Stimulated activated CD8-positive, alpha-beta memory T cell treated with anti-CD3 and anti-CD28 coated beads, Interleukin-12 subunit alpha, Interleukin-12 subunit beta, amount 100 ng/mL, for 1 hour (primary cell): Measurements from ENCODE around the gene UMAD1.

ENCODE experiments used
- DNase-seq: peaks from one replicate; pipeline ENCODE4 v3.0.0-alpha.2; 2020; ENCODE audit warnings: low read depth

The UMAD1 gene

DNA sequence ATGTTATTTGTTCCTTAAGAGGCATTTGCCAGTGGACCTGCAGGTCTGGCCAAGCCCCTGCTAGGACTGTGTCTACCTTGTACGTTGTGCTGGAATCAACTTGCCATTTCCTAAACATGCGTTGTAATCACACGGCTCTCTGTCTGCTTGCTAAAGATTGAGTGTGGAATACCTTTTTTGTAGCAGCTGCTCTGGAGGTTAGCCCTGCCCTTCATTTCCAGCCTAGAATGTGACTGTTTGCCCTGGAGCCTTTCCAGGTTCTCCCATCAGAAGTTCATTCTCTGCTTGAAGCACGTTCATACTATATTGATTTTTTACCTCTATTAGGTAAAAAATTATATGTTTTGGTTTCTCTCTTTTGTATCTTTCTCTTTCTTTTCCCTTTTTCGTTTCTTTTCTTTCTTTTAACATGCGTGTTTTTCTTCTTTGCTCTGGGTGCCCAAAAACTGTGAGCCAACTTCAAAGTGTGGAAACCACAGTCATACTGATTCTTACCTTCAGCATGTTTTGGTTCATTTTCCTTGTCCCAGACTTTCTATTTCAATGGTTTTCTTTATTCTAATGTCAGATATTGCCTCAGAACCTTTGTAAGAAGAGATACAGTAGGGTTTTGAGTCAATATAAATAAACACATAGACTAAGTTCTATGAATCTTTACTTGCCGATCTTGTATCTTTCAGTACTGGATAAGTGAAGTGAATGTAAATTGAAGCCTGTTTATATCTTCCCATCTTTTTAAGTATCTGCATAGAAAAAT is 189.7 kb downstream of the UMAD1 start:
- no peak for DNase-seq

DNA sequence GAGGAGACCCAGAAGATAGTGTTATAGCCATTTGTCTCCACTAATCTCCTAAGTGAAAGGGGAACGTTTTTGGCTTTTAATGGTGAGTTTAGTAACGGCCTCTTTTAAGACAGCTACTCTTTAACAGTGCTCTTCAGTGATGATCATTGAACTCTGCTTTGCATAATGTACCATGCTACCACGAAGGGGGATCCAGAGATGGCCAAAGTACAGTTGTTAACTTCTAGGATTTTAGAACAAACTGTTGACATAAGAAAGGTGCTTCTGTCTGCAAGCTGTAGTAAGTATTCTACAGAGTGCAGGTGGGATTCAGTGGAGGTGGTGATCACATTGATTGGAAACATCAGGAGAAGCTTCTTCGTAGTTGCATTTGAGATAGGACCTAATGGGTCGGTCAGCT is 192.0 kb downstream of the UMAD1 start:
- no peak for DNase-seq

DNA sequence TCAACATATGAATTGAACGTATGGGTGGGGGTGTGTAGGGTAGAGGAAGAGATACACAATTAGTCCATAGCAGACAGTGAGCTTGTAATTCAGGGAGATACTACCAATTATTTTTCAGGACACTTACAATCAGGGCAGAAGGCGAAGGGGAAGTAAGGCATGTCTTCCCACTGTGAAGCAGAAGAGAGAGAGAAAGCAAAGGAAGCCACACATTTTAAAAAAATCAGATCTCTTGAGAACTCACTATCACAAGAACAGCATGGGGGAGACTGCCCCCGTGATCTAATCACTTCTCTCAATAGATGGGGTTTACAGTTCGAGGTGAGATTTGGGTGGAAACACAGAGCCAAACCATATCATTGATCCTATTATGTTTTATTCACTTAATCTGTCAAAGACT is 194.2 kb downstream of the UMAD1 start:
- no peak for DNase-seq

DNA sequence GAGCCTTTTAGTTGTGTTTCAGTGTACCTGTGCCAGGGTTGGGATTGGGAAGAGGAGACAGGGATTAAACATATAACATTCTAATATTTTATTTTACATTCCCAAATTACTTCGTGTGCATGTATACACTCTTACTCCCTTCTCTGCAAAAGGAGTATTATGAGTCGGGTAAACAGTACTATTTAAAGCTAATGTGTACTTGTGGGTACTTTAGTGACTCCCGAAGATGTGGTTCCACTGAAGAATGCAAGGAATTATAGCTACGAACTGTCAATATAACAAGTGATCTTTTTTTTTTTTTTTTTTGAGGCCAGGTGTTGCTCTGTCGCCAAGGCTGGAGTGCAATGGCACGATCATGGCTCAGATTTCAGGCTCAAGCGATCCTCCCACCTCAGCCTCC is 200.5 kb downstream of the UMAD1 start:
- no peak for DNase-seq

DNA sequence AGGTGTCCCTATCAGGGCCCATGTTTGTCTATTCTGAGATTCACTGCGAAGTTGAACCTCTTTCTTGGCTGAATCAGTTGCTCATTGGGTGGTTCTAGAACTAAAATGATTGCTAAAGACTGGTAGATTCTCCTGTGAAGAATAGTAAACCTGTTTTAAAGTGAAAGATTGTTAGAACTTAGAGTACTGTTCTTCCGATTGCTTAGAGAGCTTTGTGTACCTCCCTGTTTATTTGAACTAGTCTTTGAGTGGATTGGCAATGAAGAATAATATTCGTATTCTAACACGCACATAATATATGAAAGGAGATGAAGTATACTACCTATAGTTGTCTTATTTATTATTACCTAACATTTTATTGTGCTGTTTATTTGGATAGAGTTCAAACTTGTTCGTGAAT is 202.7 kb downstream of the UMAD1 start:
- no peak for DNase-seq

DNA sequence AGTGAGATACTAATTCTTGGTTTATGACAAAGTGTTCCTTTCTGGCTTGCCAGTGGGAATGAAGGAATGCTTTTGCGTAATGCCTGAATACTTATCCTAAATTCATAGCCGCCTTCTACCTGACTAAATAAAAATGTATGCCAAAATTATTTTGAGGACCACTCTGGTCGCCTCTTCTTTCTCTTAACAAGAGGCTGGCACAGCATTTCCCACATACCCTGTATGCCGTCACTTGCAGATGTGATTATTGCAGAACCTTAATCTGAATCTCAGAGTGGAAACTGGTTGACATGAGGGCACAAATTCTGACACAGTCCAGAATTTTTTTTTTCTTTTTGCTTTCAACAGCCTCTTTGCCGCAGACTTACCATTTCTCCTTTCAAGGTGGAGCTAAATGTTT is 203.4 kb downstream of the UMAD1 start:
- no peak for DNase-seq

DNA sequence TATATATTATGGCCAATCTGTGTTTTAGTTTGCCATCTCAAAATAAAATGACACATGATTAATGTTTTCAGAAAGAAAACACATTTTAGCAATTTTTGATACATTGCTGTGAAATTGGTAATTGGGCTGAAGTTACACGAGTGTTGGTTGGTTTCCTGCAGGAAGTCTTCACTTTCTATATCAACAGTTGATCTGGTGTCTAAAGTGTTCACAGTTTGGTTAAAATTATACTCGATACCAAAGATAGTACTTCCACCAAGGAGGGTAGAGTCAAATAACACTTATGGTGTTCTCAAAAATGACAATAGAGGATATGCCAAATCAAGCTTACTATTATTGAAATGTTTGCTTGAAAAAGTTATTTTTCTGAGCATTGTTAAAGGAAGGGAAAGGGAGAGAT is 207.7 kb downstream of the UMAD1 start:
- DNase-seq = no peak

DNA sequence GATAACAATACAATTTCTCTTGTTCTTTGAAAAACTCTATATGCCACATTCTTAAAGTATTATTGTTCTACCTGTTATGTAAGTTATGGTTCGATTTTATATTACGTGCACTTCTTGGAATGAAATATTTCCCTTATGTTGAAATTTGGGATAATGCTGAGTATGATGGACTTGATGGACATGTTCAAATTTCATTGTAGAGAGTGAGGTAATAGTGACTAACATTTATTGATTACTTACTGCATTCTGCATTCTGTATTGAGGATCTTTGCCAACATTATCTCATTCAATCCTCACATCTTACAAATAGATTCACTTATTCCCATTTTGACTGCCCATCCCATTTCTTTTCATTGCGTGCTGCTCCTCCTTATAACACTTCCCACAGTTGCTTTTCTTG is 208.3 kb downstream of the UMAD1 start:
- no peak for DNase-seq

DNA sequence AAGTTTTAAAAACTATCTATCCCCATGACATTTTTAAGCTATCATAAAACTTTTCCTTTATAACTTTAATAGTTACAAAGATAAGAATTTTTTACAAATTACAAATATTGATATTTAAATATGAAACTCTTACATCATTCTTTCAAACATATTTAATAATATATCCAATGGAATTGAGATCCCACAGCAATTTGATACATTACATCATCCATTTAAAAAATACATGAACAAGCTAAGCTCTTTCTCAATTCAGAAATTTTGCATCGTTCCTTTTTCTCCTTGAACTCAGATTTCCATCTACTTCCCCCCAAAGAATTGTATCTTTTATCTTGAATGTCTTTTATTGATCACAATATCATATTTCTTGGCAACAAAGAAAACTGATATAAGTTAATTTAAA is 209.6 kb downstream of the UMAD1 start:
- no peak for DNase-seq

DNA sequence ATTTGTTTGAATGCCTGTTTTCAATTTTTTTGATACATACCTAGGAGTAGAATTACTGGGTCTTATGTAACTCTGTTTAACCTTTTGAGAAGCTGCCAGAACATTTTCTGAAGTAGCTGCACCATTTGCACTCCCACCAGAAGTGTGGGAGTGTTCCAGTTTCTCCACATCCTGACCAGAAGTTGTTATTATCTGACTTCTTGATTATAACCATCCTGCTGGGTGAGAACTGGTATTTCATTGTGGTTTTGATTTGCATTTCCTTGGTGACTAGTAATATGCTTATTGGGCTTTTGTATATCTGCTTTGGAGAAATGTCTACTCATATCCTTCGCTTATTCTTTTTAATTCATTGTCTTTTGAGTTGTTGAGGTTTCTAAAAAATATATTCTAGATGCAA is 210.8 kb downstream of the UMAD1 start:
- DNase-seq = no peak

DNA sequence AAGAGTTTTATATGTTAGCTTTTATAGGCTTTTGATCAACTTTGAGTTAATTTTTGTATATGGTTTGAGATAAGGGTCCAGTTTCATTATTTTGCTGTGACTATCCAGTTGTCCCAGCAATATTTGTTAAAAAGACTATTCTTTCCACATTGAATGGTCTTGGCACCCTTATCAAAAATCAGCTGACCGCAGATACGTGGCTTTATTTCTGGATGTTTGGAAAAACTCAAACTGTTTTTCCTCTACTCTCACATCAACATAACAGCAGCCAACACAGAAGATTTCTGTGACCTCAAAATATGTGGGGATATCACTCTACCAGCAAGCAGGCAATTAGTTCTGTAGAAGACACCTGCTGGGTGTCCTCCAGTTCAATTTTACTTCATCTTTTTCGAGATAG is 211.4 kb downstream of the UMAD1 start:
- no peak for DNase-seq

DNA sequence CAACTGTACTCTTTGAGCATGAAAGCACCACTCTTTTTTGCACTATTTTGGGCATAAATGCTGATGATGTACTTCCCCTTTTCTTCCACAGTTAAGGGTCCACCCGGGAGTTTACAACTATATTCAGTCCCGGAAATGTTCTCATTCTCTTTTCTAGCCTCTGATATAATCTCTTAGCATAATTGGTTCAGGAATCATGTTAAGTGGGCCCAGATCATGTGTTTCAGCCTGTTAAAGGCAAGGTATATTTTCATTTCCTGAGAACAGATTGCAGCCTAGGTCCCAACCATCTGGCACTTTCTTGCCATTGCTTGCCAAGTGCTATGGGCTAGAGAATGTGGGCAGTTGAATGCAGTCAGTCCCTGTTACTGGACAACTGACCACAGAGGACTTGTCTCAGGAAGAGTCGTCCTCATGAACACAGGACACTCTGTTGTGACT is 216.6 kb downstream of the UMAD1 start:
- no peak for DNase-seq

DNA sequence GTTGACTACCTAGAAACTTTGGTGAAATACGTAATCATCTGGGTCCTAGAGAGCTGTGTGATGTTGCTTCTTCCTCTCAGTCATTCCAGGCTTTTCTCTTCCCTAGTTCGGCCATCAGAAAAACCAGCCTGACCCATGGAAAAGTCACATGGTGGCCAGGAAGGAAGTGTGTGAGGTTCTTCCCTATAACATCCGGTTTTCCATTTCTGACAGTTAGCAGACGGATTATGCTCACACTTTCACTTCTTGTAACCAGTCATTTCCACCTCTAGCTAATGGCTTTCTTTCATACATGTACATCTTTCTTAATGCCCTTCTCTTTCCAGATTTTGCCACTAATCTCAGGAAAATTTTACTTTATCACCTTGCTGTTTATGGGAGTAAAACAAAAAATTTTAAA is 218.0 kb downstream of the UMAD1 start:
- DNase-seq = no peak

DNA sequence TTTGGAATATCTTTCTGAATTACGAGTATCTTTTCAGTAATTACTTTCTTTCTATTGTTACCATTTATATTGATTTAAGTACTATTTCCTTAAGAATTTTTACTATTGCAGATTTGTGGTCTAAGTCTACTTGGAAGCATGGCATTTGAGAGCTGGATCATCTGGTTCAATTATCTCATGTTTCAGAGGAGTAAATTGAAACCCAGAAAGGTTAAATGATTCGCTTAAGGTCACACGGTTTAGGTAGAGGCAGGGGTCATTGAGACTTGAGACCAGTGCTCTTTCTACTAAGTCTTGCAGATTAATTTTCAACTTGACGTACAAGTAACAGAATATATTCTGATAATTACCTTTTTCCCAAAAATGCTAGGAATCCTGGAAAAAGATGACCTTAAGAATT is 218.9 kb downstream of the UMAD1 start:
- DNase-seq = no peak

DNA sequence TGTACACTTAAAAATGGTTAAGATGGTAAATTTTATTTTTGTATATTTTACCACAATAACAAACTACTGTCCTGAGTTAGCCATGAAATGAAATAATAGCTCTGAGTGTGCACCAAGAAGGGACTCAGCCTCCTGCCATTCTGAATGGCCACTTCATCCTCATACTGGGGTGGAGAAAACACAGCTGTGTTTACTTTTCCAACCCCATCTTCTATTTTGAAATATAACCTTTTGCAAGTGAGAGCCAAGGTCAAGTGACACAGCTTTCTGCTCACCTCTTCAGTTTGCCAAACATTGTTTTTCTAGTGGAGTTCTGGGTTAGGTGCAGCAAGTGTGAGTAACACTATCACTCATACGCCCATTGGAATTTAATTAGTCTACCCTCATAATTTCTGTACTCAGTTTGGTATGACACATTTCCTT is 220.7 kb downstream of the UMAD1 start:
- no peak for DNase-seq

DNA sequence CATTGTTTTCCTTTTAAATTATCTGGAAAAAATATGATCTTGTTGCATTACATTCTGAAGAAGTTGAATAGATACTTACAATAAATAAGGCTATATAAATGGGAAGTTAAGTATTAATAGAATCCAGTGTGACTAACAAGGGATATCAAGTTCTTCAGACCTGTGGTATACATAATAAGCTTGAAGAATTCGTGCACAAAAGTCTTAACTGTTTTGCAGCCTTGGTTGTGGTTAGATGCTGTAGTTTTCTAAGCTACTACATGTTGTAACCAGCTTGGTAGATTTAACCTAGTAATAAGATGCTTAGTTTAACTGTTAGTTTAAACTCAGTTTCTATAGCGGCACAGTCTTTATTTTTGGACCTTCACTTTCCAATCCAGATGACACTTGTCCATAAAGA is 221.8 kb downstream of the UMAD1 start:
- no peak for DNase-seq

DNA sequence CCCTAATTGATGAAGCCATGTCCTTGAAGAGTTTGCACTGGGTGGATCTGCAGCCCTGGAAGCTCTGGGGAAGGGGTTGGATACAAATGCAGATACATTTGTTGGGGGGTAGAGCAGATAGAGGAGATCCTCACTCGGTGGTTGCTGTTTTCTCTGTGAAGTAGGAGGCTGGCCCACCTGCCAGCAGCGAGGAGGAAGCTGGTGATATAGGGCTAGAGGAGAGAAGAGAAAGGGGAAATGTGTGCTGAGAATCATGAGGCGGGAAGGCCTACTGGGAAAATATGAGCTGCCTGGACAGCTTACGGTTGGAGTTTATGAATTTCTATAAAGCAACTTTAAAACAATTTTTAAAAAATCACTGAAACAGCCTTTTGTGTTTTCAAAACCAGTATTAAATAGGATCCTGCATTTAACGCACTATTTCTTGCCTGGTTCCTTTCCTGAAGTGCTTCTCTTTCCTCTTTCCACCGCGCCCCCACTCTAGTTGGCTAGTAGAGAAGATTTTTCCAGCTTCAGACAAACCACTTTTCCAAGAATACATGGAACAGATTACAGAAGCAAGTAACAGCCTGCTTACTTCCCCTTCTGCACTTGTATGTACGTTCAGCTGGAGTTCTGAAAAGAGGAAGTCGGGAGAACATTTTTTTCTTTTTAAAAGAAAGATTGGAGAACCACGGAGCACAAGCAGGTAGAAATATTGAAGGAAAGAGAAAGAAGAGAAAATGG is 227.5 kb downstream of the UMAD1 start:
- no peak for DNase-seq

DNA sequence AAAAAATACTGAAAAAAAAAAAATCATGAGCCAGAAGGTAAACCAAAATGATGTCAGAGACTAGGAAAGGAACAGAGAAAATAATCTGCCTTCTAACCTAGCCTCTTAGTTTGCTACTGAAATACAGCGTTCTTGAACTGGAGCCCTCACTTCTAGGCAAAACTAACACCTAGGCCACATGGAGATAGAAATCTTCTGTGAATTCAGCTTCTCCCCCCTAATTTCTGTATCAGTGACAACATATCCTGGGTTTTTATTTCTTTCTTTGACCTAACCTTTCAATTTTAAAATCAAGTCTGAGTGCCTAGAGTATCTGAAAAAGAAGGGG is 228.0 kb downstream of the UMAD1 start:
- DNase-seq = no peak

DNA sequence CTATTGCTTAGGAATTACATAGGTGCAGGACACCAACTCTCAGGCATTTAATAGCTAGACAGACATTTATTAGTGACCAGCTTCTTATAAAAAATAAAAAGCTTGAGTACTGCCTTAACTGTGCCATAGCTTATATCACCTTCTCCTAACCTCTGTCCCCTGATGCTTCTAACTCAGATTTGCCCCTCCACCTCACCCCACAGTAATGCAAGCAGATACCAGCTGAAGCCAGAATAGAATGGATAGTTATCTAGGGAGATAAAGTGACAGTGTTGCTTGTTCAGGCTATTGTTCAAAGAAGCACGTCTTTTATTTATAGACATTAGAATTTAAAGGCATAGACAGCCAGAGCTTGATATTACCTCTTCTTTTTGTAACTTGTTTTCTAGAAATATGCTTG is 228.5 kb downstream of the UMAD1 start:
- DNase-seq = no peak

DNA sequence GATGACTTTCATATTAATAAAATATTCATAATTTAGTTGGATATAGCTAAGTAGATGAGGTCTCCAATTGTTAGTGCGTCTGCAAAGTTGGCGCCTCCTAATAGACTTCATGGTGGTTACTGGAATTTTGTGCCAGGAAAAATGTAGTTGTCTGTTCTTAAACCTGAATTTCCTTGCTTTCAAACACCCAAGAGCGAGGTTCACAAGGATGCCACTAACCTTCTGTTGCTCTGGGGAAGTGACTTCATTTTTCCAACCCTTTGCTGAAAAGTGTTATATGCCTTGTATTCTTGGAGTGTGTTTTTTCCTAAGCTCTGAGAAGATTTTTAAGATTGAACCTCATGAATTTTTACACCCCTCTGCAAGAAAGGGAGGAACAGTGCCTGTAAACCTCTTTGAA is 229.1 kb downstream of the UMAD1 start:
- no peak for DNase-seq

DNA sequence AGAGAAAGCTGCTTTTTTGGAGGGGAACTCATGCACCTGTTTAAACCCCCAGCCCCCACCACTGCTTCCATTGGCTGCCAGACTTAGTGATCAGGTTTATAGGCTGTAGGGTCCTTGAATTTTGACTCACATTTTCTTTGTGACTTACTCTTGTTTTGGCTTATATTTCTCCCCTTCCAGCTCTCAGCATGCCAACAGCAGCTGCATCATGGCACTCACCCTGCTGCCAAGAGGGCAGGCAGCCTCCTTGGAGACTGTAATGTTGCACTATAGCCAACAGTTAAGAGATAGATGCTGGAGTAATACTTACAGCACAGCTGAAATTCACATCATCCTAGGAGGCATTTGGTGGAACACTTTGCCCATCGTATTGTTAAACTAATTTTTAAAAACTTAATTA is 230.0 kb downstream of the UMAD1 start:
- DNase-seq = no peak

DNA sequence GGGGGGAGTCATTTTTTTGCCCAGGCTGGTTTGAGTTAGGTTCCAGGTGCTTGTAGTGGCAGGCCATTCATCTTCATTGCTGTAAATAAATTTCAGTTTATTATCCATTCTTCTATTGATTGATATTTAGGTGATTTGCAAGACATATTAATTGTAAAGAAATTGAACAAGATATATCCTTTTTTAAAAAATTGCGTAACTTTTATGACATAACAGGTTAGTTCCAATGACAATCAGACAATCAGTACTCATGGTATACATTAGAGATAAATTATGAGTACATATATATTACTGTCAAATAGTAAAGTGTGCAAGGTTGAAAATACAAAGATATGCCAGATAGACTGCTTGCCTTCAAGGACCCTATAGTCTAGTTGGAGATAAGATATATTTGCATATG is 235.9 kb downstream of the UMAD1 start:
- DNase-seq = no peak

DNA sequence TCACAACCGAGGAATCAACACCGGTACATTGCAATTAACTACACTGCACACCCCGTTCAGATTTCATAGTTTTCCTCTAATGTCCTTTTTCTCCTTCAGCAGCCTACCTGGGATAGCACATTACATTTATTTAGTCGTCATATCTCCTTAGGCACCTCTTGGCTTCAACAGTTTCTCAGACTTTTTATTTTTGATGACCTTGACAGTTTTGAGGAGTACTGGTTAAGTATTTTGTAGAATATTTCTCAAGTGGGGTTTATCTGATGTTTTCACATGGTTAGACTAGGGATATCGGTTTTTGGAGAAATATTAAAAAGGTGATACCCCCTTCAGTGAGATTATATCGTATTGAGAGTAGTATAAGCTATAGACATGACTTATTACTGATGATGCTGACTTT is 241.0 kb downstream of the UMAD1 start:
- DNase-seq = no peak

DNA sequence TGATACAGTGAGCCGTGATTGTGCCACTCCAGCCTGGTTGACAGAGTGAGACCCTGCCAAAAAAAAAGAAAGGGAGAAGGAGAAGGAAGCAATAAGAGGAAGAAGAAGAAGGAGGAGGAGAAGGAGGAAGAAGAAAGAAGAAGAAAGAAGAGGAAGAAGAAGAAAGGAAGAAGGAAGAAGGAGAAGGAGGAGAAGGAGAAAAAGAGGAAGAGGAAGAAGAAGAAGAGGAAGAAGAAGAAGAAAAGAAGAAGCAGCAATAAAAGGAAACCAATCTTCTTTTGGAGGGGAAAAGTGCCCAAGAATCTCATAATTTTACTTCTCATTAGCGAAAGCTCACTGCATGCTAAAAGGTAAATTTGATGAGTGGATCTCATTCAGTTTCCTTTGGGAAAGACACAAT is 242.3 kb downstream of the UMAD1 start:
- DNase-seq = no peak
